Measurements from ENCODE around the gene MICAL1.

- TF ChIP-seq CTCF (IDR thresholded peaks at IDR 0.05): no peak
- no peak for TF ChIP-seq EZH2 (IDR thresholded peaks at IDR 0.05; ENCODE audit: borderline replicate concordance, insufficient read depth, low read depth, low read length, poor library complexity, severe bottlenecking)
Observed at GRCh38 chr6:109484122-109484521, 28.6 kb upstream of the MICAL1 start.

Data from B cell (primary cell).